A673 (cell line): ENCODE data around the gene RGS6. TPM values are rescaled to one million over a fixed set of nuclear protein-coding genes. Genes with fewer than 3 reads are reported as not detected.

ENCODE experiments used
- BruUV-seq: library from RNA; stranded (reverse); fragments of 400-500 nt; replicated peaks from 2 replicates; lab custom pipeline; 2021; lab: Mats Ljungman, UMichigan
- CTCF ChIA-PET: fragments of 300-600 bp; sonication (Branson Sonifier 250); formaldehyde crosslinking; loops from one replicate; lab custom pipeline; 2022; ENCODE audit warnings: antibody characterized with exemption; lab: Charles Lee
- POLR2A ChIA-PET: fragments of 300-600 bp; sonication (Branson Sonifier 250); formaldehyde crosslinking; loops from one replicate; lab custom pipeline; 2022; ENCODE audit warnings: antibody characterized with exemption; ENCODE audit not compliant: low non-redundant PET; lab: Charles Lee
- DNase-seq: peaks from one replicate; pipeline ENCODE4 v3.0.0-alpha.2; 2015; ENCODE audit warnings: low spot score
- H3K27ac ChIP-seq: fragments of 200-600 bp; sonication (generic); 2 replicates; pipeline ENCODE4 v1.5.1; 2016; ENCODE audit warnings: mixed run types, low read depth, mild to moderate bottlenecking, mixed read lengths, antibody characterized with exemption, low read length; ENCODE audit not compliant: poor library complexity, severe bottlenecking
- H3K27me3 ChIP-seq: fragments of 200-600 bp; sonication (generic); replicated peaks from 2 replicates; pipeline ENCODE4 v1.6.1; 2017; ENCODE audit warnings: mixed run types, low read depth, mild to moderate bottlenecking, mixed read lengths, antibody characterized with exemption, low read length; ENCODE audit not compliant: insufficient read depth, poor library complexity
- H3K36me3 ChIP-seq: fragments of 200-600 bp; sonication (generic); 2 replicates; pipeline ENCODE4 v1.6.1; 2016; ENCODE audit warnings: mixed run types, mild to moderate bottlenecking, mixed read lengths, antibody characterized with exemption, low read length; ENCODE audit not compliant: insufficient read depth, poor library complexity, severe bottlenecking
- H3K4me1 ChIP-seq: fragments of 200-600 bp; sonication (generic); 2 replicates; pipeline ENCODE4 v1.6.1; 2017; ENCODE audit warnings: mixed run types, mild to moderate bottlenecking, mixed read lengths, antibody characterized with exemption, low read length; ENCODE audit not compliant: insufficient read depth, poor library complexity, severe bottlenecking
- H3K4me3 ChIP-seq: fragments of 200-600 bp; sonication (generic); 2 replicates; pipeline ENCODE4 v1.5.1; 2016; ENCODE audit warnings: low read depth, mixed run types, mild to moderate bottlenecking, mixed read lengths, low read length; ENCODE audit not compliant: poor library complexity, severe bottlenecking
- H3K9me3 ChIP-seq: fragments of 200-600 bp; sonication (generic); 2 replicates; pipeline ENCODE4 v1.6.1; 2016; ENCODE audit warnings: mixed run types, low read depth, mild to moderate bottlenecking, mixed read lengths, antibody characterized with exemption, low read length; ENCODE audit not compliant: poor library complexity, severe bottlenecking
- CTCF ChIP-seq: fragments of 300-800, 200-600 bp; sonication (generic); conservative IDR thresholded peaks from 2 replicates; pipeline ENCODE4 v1.5.1; 2017; ENCODE audit warnings: low read depth, mild to moderate bottlenecking, antibody characterized with exemption, low read length, moderate library complexity, mixed read lengths
- EZH2 ChIP-seq: fragments of 200-600 bp; sonication (generic); IDR thresholded peaks from 2 replicates; pipeline ENCODE4 v1.6.1; 2017; ENCODE audit warnings: borderline replicate concordance, low read depth, mild to moderate bottlenecking, mixed read lengths, antibody characterized with exemption, low read length; ENCODE audit not compliant: poor library complexity, severe bottlenecking
- intact Hi-C: fragments of 100-400 bp; cut with micrococcal nuclease; formaldehyde crosslinking; loops from one replicate; pipeline ENCODE4 v1.10.0; 2022; ENCODE audit not compliant: unreplicated experiment
- total RNA-seq: library from RNA; stranded (reverse); gene quantifications from 2 replicates; pipeline ENCODE4 v1.2.3, GENCODE V29; 2021

The RGS6 gene
- total RNA-seq, 1 experiment from 2014 or later: not detected

- intact Hi-C loops: no loop called here
- no TSS peak for BruUV-seq
- H3K36me3 ChIP-seq: no peaks in the 10 kb centered on the region
- no peak for DNase-seq
- H3K27ac ChIP-seq: no peak overlapping the region
- ChIA-PET CTCF (interaction anchor here (0.7 kb wide), 1 partner anchor 224 kb away, joined by 3 read pairs; no protein-coding TSS in a partner anchor), POLR2A (no interaction called here)
- no peaks in the 10 kb centered on the region for H3K4me1 ChIP-seq
- TF ChIP-seq CTCF: no peak
- TF ChIP-seq EZH2: no peak
- no peaks in the 10 kb centered on the region for H3K27me3 ChIP-seq
- H3K9me3 ChIP-seq: no peaks in the 10 kb centered on the region
- H3K4me3 ChIP-seq: no peak overlapping the region
Observed at GRCh38 chr14:72155379-72155993, 223.3 kb downstream of the RGS6 start.

- POLR2A ChIA-PET: no interaction called here
- CTCF ChIA-PET: no interaction called here
- no peaks in the 10 kb centered on the region for H3K9me3 ChIP-seq
- no peak for DNase-seq
- no peak overlapping the region for H3K4me3 ChIP-seq
- intact Hi-C loops: no loop called here
- H3K27me3 ChIP-seq: peaks cover 4% of the 10 kb centered on the region
- no TSS peak for BruUV-seq
- no peak overlapping the region for H3K27ac ChIP-seq
- H3K36me3 ChIP-seq: no peaks in the 10 kb centered on the region
- no peaks in the 10 kb centered on the region for H3K4me1 ChIP-seq
- TF ChIP-seq EZH2 (no peak), CTCF (no peak)
Observed at GRCh38 chr14:72164420-72165228, 232.4 kb downstream of the RGS6 start.

GRCh38 chr14:72165229-72165698 lies 233.0 kb downstream of the RGS6 start:
- intact Hi-C loops: no loop called here
- no TSS peak for BruUV-seq
- DNase-seq: no peak
- ChIA-PET CTCF (no interaction called here), POLR2A (no interaction called here)
- Histone ChIP-seq H3K36me3 (no peaks in the 10 kb centered on the region), H3K4me1 (no peaks in the 10 kb centered on the region), H3K9me3 (no peaks in the 10 kb centered on the region), H3K4me3 (no peak overlapping the region), H3K27ac (no peak overlapping the region), H3K27me3 (peaks cover 4% of the 10 kb centered on the region)
- TF ChIP-seq CTCF (no peak), EZH2 (no peak)
